Astrocyte (in vitro differentiated cells and primary cell): ENCODE measurements around the gene USP14. TPM values are rescaled to one million over a fixed set of nuclear protein-coding genes. Genes with fewer than 3 reads are reported as not detected.

Experiments
- DNase-seq: peaks from one replicate; pipeline ENCODE4 v3.0.0-alpha.2; 2010; ENCODE audit warnings: low read depth
- FAIRE-seq: peaks from 2 replicates; lab custom pipeline; 2011; peaks lifted over from hg19 to GRCh38; lab: Jason Lieb, UNC
- H2AFZ ChIP-seq: 2 replicates; pipeline ENCODE4 v1.6.0; 2012; ENCODE audit warnings: low read depth, low read length, inconsistent platforms
- H3K27ac ChIP-seq: 2 replicates; pipeline ENCODE4 v1.5.1; 2011; ENCODE audit warnings: low read depth, low read length, inconsistent platforms
- H3K27me3 ChIP-seq: 2 replicates; pipeline ENCODE4 v1.6.0; 2011; ENCODE audit warnings: low read length, inconsistent platforms; ENCODE audit not compliant: insufficient read depth
- H3K36me3 ChIP-seq: 2 replicates; pipeline ENCODE4 v1.5.1; 2011; ENCODE audit warnings: low read length, inconsistent platforms; ENCODE audit not compliant: insufficient read depth
- H3K4me1 ChIP-seq: 2 replicates; pipeline ENCODE4 v1.5.1; 2011; ENCODE audit warnings: low read length, inconsistent platforms; ENCODE audit not compliant: insufficient read depth
- H3K4me2 ChIP-seq: 2 replicates; pipeline ENCODE4 v1.6.0; 2012; ENCODE audit warnings: low read length, inconsistent platforms
- H3K4me3 ChIP-seq: 2 replicates; pipeline ENCODE4 v1.5.1; 2011; ENCODE audit warnings: low read depth, mild to moderate bottlenecking, low read length, inconsistent platforms; ENCODE audit not compliant: insufficient read depth
- H3K79me2 ChIP-seq: 2 replicates; pipeline ENCODE4 v1.6.0; 2012; ENCODE audit warnings: mild to moderate bottlenecking, low read length, inconsistent platforms; ENCODE audit not compliant: insufficient read depth
- H3K9ac ChIP-seq: 2 replicates; pipeline ENCODE4 v1.6.0; 2012; ENCODE audit warnings: mild to moderate bottlenecking, low read length, inconsistent platforms
- H3K9me3 ChIP-seq: 2 replicates; pipeline ENCODE4 v1.5.1; 2012; ENCODE audit warnings: low read depth, mild to moderate bottlenecking, low read length, inconsistent platforms; ENCODE audit not compliant: insufficient read depth
- H4K20me1 ChIP-seq: 2 replicates; pipeline ENCODE4 v1.6.0; 2012; ENCODE audit warnings: low read length, inconsistent platforms; ENCODE audit not compliant: insufficient read depth
- H3K27ac Mint-ChIP-seq: one replicate; pipeline ENCODE4 v1.8.0; 2021; ENCODE audit warnings: mild to moderate bottlenecking, mixed read lengths; ENCODE audit not compliant: unreplicated experiment
- H3K27me3 Mint-ChIP-seq: one replicate; pipeline ENCODE4 v1.8.0; 2021; ENCODE audit warnings: low read depth, mixed read lengths; ENCODE audit not compliant: unreplicated experiment
- H3K36me3 Mint-ChIP-seq: one replicate; pipeline ENCODE4 v1.8.0; 2021; ENCODE audit warnings: low read depth, mixed read lengths; ENCODE audit not compliant: unreplicated experiment
- H3K4me1 Mint-ChIP-seq: one replicate; pipeline ENCODE4 v1.8.0; 2021; ENCODE audit warnings: low read depth, mixed read lengths; ENCODE audit not compliant: unreplicated experiment
- H3K4me3 Mint-ChIP-seq: one replicate; pipeline ENCODE4 v1.8.0; 2021; ENCODE audit warnings: mild to moderate bottlenecking, moderate library complexity, mixed read lengths; ENCODE audit not compliant: unreplicated experiment
- H3K9me3 Mint-ChIP-seq: one replicate; pipeline ENCODE4 v1.8.0; 2021; ENCODE audit warnings: mild to moderate bottlenecking, mixed read lengths; ENCODE audit not compliant: unreplicated experiment
- EZH2 ChIP-seq: IDR thresholded peaks from 2 replicates; pipeline ENCODE4 v1.6.1; 2012; ENCODE audit warnings: mild to moderate bottlenecking, low read length, inconsistent platforms; ENCODE audit not compliant: insufficient read depth
- total RNA-seq: library from RNA; stranded (reverse); gene quantifications from 2 replicates; pipeline ENCODE4 v1.2.1, GENCODE V29; 2021
- TF ChIP-seq, protein P1 (sequence below): IDR thresholded peaks from 2 replicates; pipeline ENCODE4 v1.5.1; 2011; ENCODE audit warnings: low read depth, mild to moderate bottlenecking, inconsistent platforms, low read length, moderate library complexity; ENCODE audit not compliant: insufficient read depth

The USP14 gene
- total RNA-seq, 1 donor from 2014 or later = 102 TPM

DNA sequence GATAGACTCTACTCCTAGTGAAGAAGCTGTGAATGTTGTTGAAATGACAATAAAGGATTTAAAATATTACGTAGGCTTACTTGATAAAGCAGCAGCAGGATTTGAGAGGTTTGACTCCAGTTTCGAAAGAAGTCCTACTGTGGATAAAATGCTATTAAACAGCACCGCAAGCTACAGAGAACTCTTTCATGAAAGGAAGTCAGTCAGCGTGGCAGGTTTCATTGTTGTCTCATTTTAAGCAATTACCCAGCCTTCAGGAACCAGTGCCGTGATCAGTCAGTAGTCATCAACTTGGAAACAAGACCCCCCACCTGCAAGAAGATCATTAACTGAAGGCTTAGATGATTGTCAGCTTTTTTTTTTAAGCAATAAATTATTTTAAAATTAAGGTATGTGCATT, 14.0 kb downstream of the USP14 start:
- H3K27me3 ChIP-seq = no peaks in the 10 kb centered on the region
- Mint-ChIP-seq H3K9me3 (no peaks in the 10 kb centered on the region), H3K27ac (no peak overlapping the region), H3K36me3 (peaks cover 12% of the 10 kb centered on the region), H3K27me3 (no peaks in the 10 kb centered on the region), H3K4me1 (peaks cover 2% of the 10 kb centered on the region), H3K4me3 (no peak overlapping the region)
- peaks cover 43% of the 10 kb centered on the region for H3K79me2 ChIP-seq
- FAIRE-seq = no peak
- peaks cover 14% of the 10 kb centered on the region for H3K36me3 ChIP-seq
- DNase-seq = no peak
- no peak overlapping the region for H3K4me2 ChIP-seq
- no peak overlapping the region for H3K4me3 ChIP-seq
- peaks cover 29% of the 10 kb centered on the region for H4K20me1 ChIP-seq
- H3K4me1 ChIP-seq = no peaks in the 10 kb centered on the region
- H3K9ac ChIP-seq = no peak overlapping the region
- TF ChIP-seq, protein P1, sequence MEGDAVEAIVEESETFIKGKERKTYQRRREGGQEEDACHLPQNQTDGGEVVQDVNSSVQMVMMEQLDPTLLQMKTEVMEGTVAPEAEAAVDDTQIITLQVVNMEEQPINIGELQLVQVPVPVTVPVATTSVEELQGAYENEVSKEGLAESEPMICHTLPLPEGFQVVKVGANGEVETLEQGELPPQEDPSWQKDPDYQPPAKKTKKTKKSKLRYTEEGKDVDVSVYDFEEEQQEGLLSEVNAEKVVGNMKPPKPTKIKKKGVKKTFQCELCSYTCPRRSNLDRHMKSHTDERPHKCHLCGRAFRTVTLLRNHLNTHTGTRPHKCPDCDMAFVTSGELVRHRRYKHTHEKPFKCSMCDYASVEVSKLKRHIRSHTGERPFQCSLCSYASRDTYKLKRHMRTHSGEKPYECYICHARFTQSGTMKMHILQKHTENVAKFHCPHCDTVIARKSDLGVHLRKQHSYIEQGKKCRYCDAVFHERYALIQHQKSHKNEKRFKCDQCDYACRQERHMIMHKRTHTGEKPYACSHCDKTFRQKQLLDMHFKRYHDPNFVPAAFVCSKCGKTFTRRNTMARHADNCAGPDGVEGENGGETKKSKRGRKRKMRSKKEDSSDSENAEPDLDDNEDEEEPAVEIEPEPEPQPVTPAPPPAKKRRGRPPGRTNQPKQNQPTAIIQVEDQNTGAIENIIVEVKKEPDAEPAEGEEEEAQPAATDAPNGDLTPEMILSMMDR = no peak
- no peak for TF ChIP-seq EZH2
- no peak overlapping the region for H2AFZ ChIP-seq
- H3K27ac ChIP-seq = no peak overlapping the region
- H3K9me3 ChIP-seq = no peaks in the 10 kb centered on the region

DNA sequence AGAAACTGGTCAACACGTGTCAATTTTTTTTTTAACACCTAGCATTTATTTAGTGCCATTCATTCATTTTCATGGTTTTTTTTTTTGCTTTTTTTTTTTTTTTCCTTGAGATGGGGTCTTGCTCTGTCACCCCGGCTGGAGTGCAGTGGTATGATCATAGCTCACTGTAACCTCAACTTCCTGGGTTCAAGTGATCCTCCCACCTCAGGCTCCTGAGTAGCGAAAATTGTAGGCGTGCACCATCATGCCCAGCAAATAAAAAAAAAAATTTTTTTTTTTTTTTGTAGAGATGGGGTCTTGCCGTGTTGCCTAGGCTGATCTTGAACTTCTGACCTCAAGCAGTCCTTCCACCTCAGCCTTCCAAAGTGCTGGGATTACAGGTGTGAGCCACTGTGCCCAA, 21.1 kb downstream of the USP14 start:
- H3K36me3 ChIP-seq = peaks cover 28% of the 10 kb centered on the region
- peaks cover 2% of the 10 kb centered on the region for H3K4me1 Mint-ChIP-seq
- no peak overlapping the region for H3K9ac ChIP-seq
- H3K4me2 ChIP-seq = no peak overlapping the region
- FAIRE-seq = no peak
- no peaks in the 10 kb centered on the region for H3K4me1 ChIP-seq
- H3K27ac ChIP-seq = no peak overlapping the region
- H3K27ac Mint-ChIP-seq = no peak overlapping the region
- H3K4me3 ChIP-seq = no peak overlapping the region
- H3K9me3 Mint-ChIP-seq = no peaks in the 10 kb centered on the region
- no peaks in the 10 kb centered on the region for H3K9me3 ChIP-seq
- H3K4me3 Mint-ChIP-seq = no peak overlapping the region
- TF ChIP-seq, protein P1 = no peak
- peaks cover 74% of the 10 kb centered on the region for H3K79me2 ChIP-seq
- no peaks in the 10 kb centered on the region for H3K27me3 Mint-ChIP-seq
- H2AFZ ChIP-seq = no peak overlapping the region
- DNase-seq = no peak
- H3K36me3 Mint-ChIP-seq = peaks cover 4% of the 10 kb centered on the region
- H4K20me1 ChIP-seq = peaks cover 40% of the 10 kb centered on the region
- no peaks in the 10 kb centered on the region for H3K27me3 ChIP-seq

DNA sequence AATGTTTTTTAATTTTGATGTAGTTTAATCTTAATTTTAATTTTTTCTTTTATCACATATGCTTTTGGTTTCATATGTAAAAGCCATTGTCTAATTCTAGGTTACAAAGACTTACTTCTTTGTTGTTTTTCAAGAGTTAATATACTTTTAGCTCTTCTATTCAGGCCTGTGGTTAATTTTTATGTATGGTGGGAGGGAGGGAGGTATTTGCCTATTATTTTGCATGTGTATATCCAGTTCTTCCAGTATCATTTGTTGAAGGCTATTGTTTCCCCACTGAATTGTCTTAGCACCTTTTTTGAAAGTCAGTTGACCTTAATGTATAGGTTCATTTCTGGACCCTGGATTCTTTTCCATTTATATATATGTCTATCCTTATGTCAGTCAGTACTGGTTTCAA, 23.4 kb downstream of the USP14 start:
- Histone ChIP-seq H3K4me3 (no peak overlapping the region), H3K27me3 (no peaks in the 10 kb centered on the region), H3K27ac (no peak overlapping the region), H3K36me3 (peaks cover 36% of the 10 kb centered on the region), H2AFZ (no peak overlapping the region), H4K20me1 (peaks cover 31% of the 10 kb centered on the region), H3K4me2 (no peak overlapping the region), H3K79me2 (peaks cover 73% of the 10 kb centered on the region), H3K9me3 (no peaks in the 10 kb centered on the region), H3K9ac (no peak overlapping the region), H3K4me1 (no peaks in the 10 kb centered on the region)
- TF ChIP-seq, protein P1 = no peak
- TF ChIP-seq EZH2 = no peak
- H3K4me1 Mint-ChIP-seq = no peaks in the 10 kb centered on the region
- no peaks in the 10 kb centered on the region for H3K27me3 Mint-ChIP-seq
- DNase-seq (no peak), FAIRE-seq (no peak)
- H3K4me3 Mint-ChIP-seq = no peak overlapping the region
- H3K9me3 Mint-ChIP-seq = no peaks in the 10 kb centered on the region
- H3K36me3 Mint-ChIP-seq = peaks cover 2% of the 10 kb centered on the region
- H3K27ac Mint-ChIP-seq = no peak overlapping the region
